HL-60 (cell line): ENCODE results near the gene RHOU.

Experiments used
- DNase-seq, 2 experiments: peaks; one replicate each; pipeline ENCODE4 v3.0.0-alpha.2; 2010 to 2020; ENCODE audit warnings: low read depth in 1 of 2, low spot score in 1 of 2
- H3K27ac ChIP-seq: fragments of 250-450 bp; sonication (Bioruptor Pico); replicated peaks from 2 replicates; pipeline ENCODE4 v1.5.1; 2020; ENCODE audit warnings: mild to moderate bottlenecking, moderate library complexity
- H3K27me3 ChIP-seq: fragments of 250-450 bp; sonication (Bioruptor Pico); 2 replicates; pipeline ENCODE4 v1.5.1; 2021; ENCODE audit warnings: mild to moderate bottlenecking, moderate library complexity; ENCODE audit not compliant: insufficient read depth, poor library complexity, severe bottlenecking
- H3K4me3 ChIP-seq: replicated peaks from 2 replicates; pipeline ENCODE4 v1.5.1; 2011; ENCODE audit warnings: mild to moderate bottlenecking, control low read depth, low read length; ENCODE audit not compliant: insufficient read depth
- GABPA ChIP-seq: IDR thresholded peaks from 2 replicates; pipeline ENCODE4 v1.6.1; 2012; ENCODE audit warnings: low read depth
- POLR2AphosphoS5 ChIP-seq: IDR thresholded peaks from 2 replicates; pipeline ENCODE4 v1.6.1; 2012; ENCODE audit warnings: low read depth
- SPI1 ChIP-seq: IDR thresholded peaks from 2 replicates; pipeline ENCODE4 v1.6.1; 2012; ENCODE audit warnings: low read depth, mild to moderate bottlenecking, borderline replicate concordance
- TF ChIP-seq, protein P1 (sequence below): IDR thresholded peaks from one replicate; pipeline ENCODE4 v1.5.1; 2011; ENCODE audit warnings: low read length, control low read depth, inconsistent platforms; ENCODE audit not compliant: insufficient read depth
- TF ChIP-seq, protein P2 (sequence below): IDR thresholded peaks from 2 replicates; pipeline ENCODE4 v1.6.1; 2012; ENCODE audit warnings: low read depth; ENCODE audit not compliant: insufficient replicate concordance

The RHOU gene

DNA sequence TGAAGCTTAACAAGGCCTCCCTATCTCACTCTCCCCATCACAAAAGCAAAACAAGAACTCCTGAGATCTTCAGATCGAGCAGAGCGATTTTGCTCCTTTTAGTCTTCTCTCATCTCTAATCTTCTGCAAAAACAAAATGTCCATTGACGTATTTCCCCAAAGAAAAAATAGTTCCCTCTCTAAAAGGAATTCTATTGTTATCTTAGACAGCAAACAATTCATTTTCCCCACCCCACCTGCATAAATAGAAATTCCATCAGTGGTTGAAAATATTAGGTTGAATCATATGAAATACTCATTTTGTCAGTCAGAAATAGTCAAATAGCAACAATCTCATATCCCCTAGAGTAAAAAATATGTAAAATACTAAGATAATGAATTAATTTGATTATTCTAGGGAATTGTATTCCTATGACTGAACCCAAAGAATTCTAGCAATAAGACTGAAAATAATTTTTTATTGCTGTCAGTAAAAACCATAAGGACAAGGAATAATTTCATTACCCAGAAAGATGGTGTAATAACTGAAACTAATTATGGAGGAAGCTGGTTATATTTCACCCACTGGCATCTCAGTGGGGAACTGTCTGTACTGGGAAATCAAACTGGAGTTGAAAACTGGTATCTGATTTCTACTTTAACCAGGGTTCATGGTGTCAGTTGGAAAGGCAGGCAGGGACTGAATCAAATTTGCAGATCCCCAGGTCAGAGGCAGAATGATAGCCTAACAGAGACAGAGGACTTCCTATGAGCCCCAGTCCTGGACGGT, 51.3 kb downstream of the RHOU start:
- no peak overlapping the region for H3K27ac ChIP-seq
- TF ChIP-seq SPI1 (no peak), POLR2AphosphoS5 (no peak), GABPA (no peak)
- TF ChIP-seq, protein P1, sequence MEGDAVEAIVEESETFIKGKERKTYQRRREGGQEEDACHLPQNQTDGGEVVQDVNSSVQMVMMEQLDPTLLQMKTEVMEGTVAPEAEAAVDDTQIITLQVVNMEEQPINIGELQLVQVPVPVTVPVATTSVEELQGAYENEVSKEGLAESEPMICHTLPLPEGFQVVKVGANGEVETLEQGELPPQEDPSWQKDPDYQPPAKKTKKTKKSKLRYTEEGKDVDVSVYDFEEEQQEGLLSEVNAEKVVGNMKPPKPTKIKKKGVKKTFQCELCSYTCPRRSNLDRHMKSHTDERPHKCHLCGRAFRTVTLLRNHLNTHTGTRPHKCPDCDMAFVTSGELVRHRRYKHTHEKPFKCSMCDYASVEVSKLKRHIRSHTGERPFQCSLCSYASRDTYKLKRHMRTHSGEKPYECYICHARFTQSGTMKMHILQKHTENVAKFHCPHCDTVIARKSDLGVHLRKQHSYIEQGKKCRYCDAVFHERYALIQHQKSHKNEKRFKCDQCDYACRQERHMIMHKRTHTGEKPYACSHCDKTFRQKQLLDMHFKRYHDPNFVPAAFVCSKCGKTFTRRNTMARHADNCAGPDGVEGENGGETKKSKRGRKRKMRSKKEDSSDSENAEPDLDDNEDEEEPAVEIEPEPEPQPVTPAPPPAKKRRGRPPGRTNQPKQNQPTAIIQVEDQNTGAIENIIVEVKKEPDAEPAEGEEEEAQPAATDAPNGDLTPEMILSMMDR: no peak
- TF ChIP-seq, protein P2, sequence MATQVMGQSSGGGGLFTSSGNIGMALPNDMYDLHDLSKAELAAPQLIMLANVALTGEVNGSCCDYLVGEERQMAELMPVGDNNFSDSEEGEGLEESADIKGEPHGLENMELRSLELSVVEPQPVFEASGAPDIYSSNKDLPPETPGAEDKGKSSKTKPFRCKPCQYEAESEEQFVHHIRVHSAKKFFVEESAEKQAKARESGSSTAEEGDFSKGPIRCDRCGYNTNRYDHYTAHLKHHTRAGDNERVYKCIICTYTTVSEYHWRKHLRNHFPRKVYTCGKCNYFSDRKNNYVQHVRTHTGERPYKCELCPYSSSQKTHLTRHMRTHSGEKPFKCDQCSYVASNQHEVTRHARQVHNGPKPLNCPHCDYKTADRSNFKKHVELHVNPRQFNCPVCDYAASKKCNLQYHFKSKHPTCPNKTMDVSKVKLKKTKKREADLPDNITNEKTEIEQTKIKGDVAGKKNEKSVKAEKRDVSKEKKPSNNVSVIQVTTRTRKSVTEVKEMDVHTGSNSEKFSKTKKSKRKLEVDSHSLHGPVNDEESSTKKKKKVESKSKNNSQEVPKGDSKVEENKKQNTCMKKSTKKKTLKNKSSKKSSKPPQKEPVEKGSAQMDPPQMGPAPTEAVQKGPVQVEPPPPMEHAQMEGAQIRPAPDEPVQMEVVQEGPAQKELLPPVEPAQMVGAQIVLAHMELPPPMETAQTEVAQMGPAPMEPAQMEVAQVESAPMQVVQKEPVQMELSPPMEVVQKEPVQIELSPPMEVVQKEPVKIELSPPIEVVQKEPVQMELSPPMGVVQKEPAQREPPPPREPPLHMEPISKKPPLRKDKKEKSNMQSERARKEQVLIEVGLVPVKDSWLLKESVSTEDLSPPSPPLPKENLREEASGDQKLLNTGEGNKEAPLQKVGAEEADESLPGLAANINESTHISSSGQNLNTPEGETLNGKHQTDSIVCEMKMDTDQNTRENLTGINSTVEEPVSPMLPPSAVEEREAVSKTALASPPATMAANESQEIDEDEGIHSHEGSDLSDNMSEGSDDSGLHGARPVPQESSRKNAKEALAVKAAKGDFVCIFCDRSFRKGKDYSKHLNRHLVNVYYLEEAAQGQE: no peak
- no peaks in the 10 kb centered on the region for H3K27me3 ChIP-seq
- no peak for DNase-seq
- no peak overlapping the region for H3K4me3 ChIP-seq

DNA sequence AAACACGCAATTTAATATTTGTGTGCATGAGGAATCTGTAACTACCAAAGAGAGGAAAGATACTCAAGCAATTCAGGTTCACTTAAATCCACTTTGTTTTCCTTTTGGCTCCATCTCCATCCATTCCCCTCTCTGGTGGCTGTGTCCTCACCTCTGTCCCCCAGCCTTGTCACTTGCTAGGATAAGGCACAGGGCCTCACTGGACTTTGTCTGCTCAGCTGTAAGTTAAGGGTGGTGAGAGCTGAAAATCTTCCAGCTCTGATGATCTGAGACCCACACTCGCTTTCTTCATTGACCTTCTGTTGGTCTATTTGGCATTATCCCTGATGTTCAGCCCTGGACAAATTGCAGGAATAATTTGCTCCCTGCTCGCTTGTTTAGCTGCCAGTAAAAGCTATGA, 56.5 kb downstream of the RHOU start:
- TF ChIP-seq GABPA (no peak), SPI1 (no peak), POLR2AphosphoS5 (no peak)
- TF ChIP-seq, protein P1: no peak
- TF ChIP-seq, protein P2: no peak
- DNase-seq: no peak
- Histone ChIP-seq H3K27ac (no peak overlapping the region), H3K4me3 (no peak overlapping the region), H3K27me3 (no peaks in the 10 kb centered on the region)

DNA sequence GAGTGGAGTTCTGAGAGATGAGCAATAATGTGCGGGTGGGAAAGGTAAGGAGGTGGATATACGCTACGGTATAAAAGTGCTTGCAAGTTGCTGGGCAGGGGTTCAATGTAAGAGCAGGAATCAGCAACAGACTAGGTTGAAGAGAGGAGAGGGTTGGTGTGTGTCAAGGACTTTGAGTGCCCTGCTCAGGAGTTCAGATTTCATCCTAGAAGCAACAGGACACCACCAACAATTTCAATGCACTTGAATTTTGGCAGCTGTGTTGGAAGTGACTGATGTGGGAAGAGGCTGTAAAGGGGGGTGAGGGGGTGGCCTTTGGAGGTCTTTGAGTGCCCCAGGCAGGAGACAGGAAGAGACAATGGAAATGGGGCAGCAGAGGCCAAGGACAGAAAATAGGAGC, 57.3 kb downstream of the RHOU start:
- H3K27me3 ChIP-seq: no peaks in the 10 kb centered on the region
- no peak for DNase-seq
- H3K4me3 ChIP-seq: no peak overlapping the region
- no peak overlapping the region for H3K27ac ChIP-seq
- TF ChIP-seq GABPA: no peak
- TF ChIP-seq, protein P1: no peak

DNA sequence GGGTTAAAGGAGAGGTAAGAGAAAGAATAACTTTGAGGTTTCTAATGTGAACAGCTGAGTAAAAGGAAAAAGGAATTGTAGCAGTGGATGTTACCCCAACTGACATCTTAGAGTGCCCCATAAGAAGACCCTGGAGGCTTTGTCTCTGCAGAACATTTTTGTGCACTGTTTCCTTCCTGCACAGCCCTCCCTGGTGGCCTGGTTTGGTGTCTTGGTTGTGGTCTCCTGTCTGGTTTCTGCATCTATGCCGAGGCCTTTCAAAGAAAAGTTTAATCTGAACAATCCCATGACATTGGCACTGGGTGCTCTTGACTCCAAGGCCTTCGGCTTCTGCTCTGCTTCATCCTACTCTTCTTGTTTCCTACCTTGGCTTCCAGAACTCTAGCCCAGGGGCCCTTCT, 57.8 kb downstream of the RHOU start:
- TF ChIP-seq, protein P1: no peak
- TF ChIP-seq POLR2AphosphoS5 (no peak), GABPA (no peak), SPI1 (no peak)
- TF ChIP-seq, protein P2: no peak
- H3K27ac ChIP-seq: no peak overlapping the region
- no peak overlapping the region for H3K4me3 ChIP-seq
- H3K27me3 ChIP-seq: no peaks in the 10 kb centered on the region
- no peak for DNase-seq
